Measurements from ENCODE around the gene PYM1. TPM values are rescaled to one million over a fixed set of nuclear protein-coding genes. Genes with fewer than 3 reads are reported as not detected.

Gene PYM1
- polyA plus RNA-seq, 3 donors = 33.2 to 41.1 (median 36.7) TPM

DNA sequence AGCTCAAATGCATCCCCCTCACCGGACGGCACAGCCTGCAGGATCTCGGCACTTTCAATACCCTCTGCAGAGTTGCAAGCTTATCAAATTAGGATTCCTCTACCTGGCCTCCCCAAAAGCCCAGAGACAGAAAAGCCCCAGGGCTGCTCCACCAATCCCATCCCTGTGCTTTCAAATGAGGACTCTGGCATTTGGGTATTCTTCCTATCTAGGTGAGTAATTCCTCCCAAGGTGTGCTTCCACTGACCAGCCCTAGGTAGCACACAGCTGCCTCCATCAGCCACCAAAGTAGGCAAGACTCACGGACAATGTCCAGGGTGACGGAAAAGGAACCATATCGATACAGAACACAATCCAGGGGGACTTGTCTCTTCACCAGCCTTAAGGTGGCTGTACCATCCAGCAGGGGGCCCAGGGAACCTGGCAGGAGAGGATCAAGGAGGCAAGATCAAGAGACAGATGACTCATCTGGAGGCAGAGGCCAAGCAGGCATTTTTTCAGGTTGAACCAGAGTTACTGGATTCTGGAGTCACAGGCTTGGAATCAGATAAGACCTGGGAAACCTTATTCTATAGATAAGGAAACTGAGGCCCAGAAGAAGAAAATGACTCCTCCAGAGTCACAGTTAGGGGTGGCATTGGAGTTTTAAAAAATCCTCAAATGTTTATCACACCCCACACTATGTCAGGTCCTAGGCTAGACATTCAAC, 28.3 kb upstream of the PYM1 start:
- no peak for DNase-seq

GRCh38 chr12:55955344-55955743, 27.6 kb upstream of the PYM1 start:
- no peak for DNase-seq

- DNase-seq = no peak
Observed at GRCh38 chr12:55946553-55946952, 18.9 kb upstream of the PYM1 start.

DNA sequence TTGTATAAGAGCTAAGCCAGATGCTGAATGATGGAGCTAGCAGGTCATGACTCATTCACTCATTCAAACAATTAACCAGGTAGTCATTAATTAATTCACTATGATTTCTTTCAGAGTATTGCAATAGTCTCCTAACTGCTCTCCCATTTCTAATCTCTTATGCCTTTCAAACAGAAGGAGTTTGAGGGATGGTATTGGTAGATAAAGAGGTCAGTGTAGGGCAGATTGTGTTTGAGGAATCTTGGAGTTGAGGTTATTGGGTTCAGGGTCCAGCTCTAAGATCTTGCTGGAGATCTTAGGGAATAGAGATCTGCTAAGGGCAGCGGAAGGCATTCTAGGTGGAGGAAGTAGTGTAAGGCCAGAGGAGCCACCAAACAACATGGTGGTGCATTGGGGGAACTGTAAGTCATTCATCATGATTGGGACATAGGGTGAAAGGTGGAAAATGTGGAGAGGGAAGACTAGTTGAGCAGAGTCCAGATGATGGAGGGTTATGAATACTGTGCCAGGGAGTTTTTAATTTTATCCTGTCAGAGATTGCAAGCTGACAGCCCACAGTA, 15.0 kb upstream of the PYM1 start:
- no peak for DNase-seq

DNA sequence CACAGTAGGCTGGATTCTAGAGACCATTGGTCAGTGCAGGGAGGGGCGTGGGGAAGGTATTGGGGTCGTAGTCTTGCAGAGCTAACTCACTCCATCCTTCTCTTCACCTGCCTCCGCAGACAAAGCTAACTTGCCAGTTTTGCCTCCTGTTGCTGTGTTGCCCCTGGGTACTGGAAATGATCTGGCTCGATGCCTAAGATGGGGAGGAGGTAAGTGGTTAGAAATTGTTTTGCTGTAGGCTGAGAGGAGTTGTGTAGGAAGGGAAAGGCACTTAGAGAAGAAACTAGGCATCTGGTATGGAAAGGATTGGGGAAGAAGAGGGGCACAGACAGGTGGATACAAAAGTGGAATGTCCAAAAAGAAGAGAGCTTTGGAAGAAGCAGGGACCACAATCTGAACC, 14.4 kb upstream of the PYM1 start:
- DNase-seq = no peak

DNA sequence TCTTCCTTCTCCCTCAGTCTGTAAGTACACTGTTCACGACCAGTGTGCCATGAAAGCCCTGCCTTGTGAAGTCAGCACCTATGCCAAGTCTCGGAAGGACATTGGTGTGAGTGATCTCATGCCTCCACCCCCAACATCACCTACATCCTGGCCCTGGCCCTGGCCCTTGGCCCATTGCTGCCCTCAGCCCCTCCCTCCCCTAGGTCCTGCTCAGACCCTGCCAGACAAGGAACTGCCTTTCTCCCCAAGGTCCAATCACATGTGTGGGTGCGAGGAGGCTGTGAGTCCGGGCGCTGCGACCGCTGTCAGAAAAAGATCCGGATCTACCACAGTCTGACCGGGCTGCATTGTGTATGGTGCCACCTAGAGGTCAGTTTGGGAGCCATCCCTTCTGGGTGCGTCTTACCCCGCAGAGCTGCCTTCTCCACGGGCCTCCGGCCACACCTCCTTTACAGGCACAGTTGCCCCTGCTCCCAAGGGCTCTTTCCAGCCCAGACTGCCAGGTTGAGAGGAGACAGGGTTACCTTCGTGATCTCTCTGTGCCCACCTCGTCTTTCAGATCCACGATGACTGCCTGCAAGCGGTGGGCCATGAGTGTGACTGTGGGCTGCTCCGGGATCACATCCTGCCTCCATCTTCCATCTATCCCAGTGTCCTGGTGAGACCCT, 12.5 kb upstream of the PYM1 start:
- peak; percentile 83 for DNase-seq

DNA sequence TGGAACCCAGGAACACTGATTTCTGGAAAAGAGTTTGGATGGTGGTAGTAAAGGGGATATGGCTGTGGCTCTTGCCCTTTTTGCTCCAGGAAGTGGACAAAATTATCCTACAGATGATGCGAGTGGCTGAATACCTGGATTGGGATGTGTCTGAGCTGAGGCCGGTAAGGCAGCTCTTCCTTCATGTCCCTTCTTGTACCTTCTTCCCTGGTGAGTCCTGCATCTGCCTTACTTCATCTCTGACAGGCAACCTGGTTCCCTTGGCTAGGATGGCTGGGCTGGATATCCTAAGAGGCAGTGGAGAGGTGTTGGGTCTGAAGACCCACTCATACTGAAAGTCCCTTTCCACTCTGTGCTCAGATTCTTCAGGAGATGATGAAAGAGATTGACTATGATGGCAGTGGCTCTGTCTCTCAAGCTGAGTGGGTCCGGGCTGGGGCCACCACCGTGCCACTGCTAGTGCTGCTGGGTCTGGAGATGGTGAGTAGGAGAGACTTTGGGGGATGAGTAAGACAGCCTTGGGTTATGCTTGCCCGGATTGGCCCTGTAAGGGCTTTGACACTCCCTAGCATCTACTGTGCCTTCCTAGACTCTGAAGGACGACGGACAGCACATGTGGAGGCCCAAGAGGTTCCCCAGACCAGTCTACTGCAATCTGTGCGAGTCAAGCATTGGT, 11.3 kb upstream of the PYM1 start:
- DNase-seq = no peak

DNA sequence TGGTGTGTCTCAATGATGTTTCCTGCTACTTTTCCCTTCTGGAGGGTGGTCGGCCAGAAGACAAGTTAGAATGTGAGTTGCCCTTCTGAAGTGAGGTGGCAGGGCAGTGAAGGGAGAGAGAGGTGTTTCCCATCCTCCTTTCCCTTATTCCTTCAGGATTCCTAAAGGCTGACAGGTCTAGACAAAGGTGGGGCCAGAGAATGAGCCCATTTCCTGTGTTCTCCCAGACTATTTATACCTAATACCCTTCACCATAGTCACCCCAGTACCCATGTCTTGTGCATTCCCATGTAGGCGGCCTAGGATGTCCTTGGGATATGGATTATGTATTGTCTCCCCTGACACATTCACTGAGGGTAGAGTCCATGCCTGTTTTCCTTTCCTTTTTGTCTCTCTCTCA, 10.3 kb upstream of the PYM1 start:
- DNase-seq = no peak

GRCh38 chr12:55935738-55936151, 8.1 kb upstream of the PYM1 start:
- no peak for DNase-seq

GRCh38 chr12:55934773-55935172, 7.1 kb upstream of the PYM1 start:
- DNase-seq = no peak

- no peak for DNase-seq
Observed at GRCh38 chr12:55933799-55934742, 6.4 kb upstream of the PYM1 start.

DNA sequence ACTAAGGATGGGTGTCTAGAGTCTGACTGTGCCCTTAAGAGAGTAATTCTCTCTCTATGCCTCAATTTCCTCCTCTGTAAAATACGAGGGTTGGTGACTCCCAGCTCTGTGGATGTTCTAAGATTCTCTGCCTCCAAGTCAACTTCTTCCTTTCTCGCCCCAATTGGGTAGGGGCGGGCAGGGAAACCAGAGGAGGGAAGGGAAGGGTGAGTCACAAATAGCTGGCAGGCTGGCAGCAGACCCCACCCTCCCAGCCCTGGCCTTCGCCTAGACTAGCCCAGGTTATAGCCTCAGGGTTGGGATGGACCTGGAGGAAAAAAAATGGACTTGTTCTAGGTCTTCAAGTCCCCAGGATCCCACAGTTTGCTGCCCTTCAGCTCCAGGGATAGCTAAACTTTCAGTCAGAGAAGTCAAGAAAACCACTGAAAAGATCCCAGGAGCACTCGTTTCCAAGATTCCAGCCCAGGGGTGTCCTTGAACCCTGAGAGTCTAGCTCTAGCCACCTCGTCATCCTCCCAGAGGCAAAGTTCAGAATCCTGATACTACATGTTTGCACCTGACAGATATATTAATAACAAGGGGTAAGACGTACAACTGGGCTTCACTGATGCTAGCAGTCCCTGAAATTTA, 5.6 kb upstream of the PYM1 start:
- DNase-seq = no peak

DNA sequence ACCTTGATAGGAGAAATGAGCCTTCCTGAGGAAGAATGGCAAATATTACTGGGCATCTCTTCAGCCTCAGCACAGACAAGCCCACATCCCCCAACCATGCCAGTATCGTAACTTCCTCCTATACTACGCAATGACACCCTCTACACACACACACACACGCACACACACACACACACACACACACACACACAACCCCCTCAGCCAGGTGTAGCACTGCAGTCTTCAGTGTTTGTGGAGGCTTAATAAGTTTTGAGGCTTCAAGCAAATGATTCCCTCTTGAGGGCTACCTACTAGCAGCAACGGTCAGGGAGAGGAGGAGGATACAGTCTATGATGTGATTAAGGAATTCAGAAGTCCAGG, 4.8 kb upstream of the PYM1 start:
- no peak for DNase-seq

- no peak for DNase-seq
Observed at GRCh38 chr12:55931780-55932550, 4.3 kb upstream of the PYM1 start.

DNA sequence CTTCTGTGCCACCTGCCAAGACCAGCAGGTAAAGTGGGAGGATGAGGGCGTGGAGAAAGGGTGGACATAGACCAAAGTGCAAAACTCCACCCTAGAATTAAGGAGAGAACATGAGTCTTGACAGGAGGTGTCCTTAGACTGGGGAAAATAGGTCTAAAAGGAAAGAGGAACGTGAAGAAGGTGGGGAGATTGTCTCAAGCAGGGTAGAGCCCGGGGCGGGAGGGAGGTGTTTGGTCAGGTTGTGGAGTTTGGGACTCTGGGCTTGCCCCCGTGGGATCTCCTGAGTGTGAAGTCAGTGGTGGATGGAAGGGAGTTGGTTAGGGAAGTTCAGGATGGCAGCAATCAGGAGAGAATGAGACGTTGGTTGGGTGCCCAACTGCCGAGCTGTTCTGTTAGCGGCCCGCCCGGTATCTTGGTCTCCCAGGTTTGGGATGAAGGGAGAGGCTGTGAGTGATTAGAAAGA, 3.7 kb upstream of the PYM1 start:
- DNase-seq = no peak

DNA sequence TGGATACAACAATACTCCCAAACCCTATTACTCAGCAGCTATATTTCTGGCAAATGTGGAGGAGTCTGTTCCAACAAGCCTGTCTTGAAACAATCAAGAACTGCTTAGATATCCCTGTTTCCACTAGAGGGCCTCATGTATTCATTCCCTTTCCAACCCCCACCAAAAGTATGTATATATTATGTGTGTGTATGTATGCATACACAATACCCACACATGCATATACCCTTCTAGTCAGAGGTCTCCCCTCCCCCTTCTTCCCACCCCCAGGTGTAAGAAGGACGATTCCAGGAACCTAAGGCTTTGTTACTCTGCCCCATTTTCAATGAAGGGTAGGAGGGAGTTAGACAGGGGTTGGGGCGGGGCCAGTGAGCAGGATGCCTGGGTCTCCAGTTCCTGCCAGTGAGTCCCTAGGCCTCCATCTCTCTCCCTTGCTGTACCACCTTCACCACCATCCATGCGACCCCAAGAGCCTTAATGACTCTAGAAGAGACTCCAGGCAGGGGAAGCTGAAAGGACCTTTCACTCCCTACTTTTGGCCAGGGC, 3.1 kb upstream of the PYM1 start, which contains the start of gene DGKA:
TSS of gene DGKA (plus strand) at position 392 of the 546 bp plus-strand sequence. CDS start 5,342 bp downstream, outside the sequence.
- DNase-seq = peak; percentile 53

DNA sequence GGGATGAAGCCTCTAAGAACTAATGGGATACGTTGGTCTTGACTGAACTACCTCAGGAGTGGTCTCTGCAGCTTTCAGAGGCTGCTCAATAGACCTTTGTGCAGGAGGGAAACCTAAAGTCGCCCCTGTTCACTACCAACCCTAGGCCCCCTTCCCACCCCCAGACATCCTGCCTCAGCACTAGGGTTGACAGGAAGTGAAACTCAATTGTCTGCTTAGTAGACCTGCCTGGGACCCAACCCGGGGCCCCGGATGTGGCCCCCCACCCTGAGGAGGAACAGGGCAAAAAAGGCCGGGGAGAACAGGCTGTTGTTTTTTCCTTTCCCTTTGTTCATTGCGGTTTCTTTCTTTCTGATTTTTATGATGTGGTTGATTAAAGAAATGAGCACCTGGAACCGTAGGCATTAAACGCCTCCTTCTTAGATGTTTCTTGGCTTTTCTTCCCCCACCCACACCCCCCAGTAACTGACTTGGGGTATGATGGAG, 1.7 kb upstream of the PYM1 start:
- DNase-seq = no peak

DNA sequence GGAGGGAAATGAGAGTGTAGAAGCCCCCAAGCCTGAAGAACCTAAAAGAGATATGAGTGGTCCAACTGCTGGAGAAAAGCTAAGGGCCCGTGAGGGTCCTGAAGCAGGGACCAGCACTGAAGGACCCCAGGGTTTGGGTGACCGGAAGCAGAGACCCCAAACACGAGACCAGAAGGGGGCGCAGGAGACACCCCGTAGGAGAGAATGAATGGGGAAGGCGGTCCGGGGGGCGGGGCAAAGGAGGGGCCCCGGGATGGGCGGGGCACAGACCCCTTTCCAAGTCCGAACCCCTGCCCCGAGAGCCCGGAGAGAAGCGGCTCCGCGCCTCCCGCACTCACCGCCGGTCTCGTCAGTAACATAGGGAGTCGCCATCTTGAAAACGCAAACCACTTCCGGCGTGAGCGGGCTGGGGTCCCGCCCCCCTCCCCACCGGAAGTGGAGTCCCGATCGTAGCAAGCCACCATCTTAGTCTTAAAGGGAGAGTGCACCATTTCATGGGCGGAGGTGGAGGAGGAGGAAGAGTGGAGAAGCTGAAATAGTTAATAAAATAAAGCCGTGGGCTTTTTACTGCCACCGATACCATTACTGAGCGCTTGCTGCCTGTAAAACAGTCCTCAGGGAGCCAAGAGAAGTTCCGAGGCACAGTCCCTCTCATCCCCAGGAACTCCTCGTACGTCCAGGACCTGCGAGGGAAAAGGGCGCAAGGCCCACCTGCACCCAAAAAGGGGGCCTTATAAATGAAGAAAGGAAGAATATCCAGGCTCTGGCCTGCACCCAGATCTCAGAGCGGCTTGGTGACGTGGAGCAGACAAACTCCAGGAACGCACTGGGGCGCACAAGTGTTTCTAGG, 731 bp downstream of the PYM1 start:
- peak; percentile 94 for DNase-seq

Measured in renal pelvis (tissue), 4 donors.